GM19455 (cell line): ENCODE data around the gene ABCC6.

Experiments
- ATAC-seq: cut with Tn5 transposase; IDR thresholded peaks from one replicate; pipeline ENCODE4 v1.9.1; 2021; ENCODE audit not compliant: unreplicated experiment

Gene ABCC6

GRCh38 chr16:16143931-16144330 lies 79.4 kb downstream of the ABCC6 start:
- ATAC-seq = no peak

GRCh38 chr16:16143038-16143763 lies 80.1 kb downstream of the ABCC6 start:
- no peak for ATAC-seq

GRCh38 chr16:16141784-16142396 lies 81.4 kb downstream of the ABCC6 start:
- no peak for ATAC-seq

GRCh38 chr16:16141141-16141540 lies 82.2 kb downstream of the ABCC6 start:
- no peak for ATAC-seq

- no peak for ATAC-seq
Observed at GRCh38 chr16:16140537-16140936, 82.8 kb downstream of the ABCC6 start.

GRCh38 chr16:16139806-16140205 lies 83.5 kb downstream of the ABCC6 start:
- no peak for ATAC-seq

- ATAC-seq = no peak
Observed at GRCh38 chr16:16139061-16139460, 84.2 kb downstream of the ABCC6 start.

GRCh38 chr16:16138034-16138635 lies 85.2 kb downstream of the ABCC6 start:
- no peak for ATAC-seq

GRCh38 chr16:16137110-16137509 lies 86.2 kb downstream of the ABCC6 start:
- ATAC-seq = no peak

GRCh38 chr16:16136588-16136987 lies 86.7 kb downstream of the ABCC6 start:
- no peak for ATAC-seq

GRCh38 chr16:16133943-16134604 lies 89.2 kb downstream of the ABCC6 start:
- ATAC-seq = no peak

- no peak for ATAC-seq
Observed at GRCh38 chr16:16131659-16132058, 91.6 kb downstream of the ABCC6 start.

GRCh38 chr16:16131204-16131603 lies 92.1 kb downstream of the ABCC6 start:
- no peak for ATAC-seq

- ATAC-seq = no peak
Observed at GRCh38 chr16:16127469-16128116, 95.7 kb downstream of the ABCC6 start.

- no peak for ATAC-seq
Observed at GRCh38 chr16:16126896-16127295, 96.4 kb downstream of the ABCC6 start.

GRCh38 chr16:16124974-16125373 lies 98.3 kb downstream of the ABCC6 start:
- no peak for ATAC-seq

- no peak for ATAC-seq
Observed at GRCh38 chr16:16124438-16124837, 98.9 kb downstream of the ABCC6 start.

GRCh38 chr16:16122264-16122663 lies 101.0 kb downstream of the ABCC6 start:
- no peak for ATAC-seq

GRCh38 chr16:16121185-16121727 lies 102.0 kb downstream of the ABCC6 start:
- no peak for ATAC-seq

- ATAC-seq = no peak
Observed at GRCh38 chr16:16120382-16121184, 102.7 kb downstream of the ABCC6 start.
